Keratinocyte (primary cell): ENCODE data around the gene CHST7.

ENCODE experiments used
- EZH2 ChIP-seq: IDR thresholded peaks from one replicate; pipeline ENCODE4 v1.6.1; 2012; ENCODE audit warnings: inconsistent platforms, mild to moderate bottlenecking, low read length, moderate library complexity
- TF ChIP-seq, protein P1 (sequence below), 3 experiments: IDR thresholded peaks in 1 of 3; conservative IDR thresholded peaks in 1 of 3; optimal IDR thresholded peaks in 1 of 3; 2 replicates in 2 of 3; 3 replicates in 1 of 3; pipeline versions ENCODE3 to v1.5.1; 2011; ENCODE audit warnings: low read length in 3 of 3, mild to moderate bottlenecking in 3 of 3, moderate library complexity in 2 of 3, control low read depth in 1 of 3, inconsistent platforms in 1 of 3; ENCODE audit not compliant: insufficient read depth in 2 of 3; ENCODE audit errors: extremely low read depth in 1 of 3

DNA sequence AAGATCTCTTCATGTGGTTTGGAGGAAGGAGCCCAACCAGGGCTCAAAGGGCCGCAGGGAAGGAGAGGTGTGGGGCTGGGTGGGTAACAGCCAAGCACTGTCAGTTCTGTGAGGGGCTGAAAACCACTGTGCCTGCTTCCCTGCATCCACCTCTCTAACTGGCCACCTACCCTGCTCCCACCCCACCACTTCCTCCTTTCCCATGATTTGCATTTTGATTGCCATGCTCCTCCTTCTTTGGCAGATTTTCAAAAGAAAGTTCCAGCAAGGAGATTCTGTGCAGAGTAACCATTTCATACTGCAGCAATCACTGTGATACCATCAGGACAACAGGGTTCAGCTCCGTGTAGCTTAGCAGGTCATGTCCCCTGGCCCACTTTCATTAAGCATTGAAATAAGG lies 30.1 kb upstream of the CHST7 start:
- TF ChIP-seq, protein P1, sequence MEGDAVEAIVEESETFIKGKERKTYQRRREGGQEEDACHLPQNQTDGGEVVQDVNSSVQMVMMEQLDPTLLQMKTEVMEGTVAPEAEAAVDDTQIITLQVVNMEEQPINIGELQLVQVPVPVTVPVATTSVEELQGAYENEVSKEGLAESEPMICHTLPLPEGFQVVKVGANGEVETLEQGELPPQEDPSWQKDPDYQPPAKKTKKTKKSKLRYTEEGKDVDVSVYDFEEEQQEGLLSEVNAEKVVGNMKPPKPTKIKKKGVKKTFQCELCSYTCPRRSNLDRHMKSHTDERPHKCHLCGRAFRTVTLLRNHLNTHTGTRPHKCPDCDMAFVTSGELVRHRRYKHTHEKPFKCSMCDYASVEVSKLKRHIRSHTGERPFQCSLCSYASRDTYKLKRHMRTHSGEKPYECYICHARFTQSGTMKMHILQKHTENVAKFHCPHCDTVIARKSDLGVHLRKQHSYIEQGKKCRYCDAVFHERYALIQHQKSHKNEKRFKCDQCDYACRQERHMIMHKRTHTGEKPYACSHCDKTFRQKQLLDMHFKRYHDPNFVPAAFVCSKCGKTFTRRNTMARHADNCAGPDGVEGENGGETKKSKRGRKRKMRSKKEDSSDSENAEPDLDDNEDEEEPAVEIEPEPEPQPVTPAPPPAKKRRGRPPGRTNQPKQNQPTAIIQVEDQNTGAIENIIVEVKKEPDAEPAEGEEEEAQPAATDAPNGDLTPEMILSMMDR (optimal IDR thresholded peaks at IDR 0.05 in 1 of 3, IDR thresholded peaks at IDR 0.05 in 1 of 3, conservative IDR thresholded peaks at IDR 0.05 in 1 of 3; ENCODE audit: extremely low read depth in 1 of 3, insufficient read depth in 2 of 3, low read length in 3 of 3): no peak
- no peak for TF ChIP-seq EZH2
